ENCODE measurements around the gene BOLL. TPM values are rescaled to one million over a fixed set of nuclear protein-coding genes. Genes with fewer than 3 reads are reported as not detected.

BOLL gene, protein sequence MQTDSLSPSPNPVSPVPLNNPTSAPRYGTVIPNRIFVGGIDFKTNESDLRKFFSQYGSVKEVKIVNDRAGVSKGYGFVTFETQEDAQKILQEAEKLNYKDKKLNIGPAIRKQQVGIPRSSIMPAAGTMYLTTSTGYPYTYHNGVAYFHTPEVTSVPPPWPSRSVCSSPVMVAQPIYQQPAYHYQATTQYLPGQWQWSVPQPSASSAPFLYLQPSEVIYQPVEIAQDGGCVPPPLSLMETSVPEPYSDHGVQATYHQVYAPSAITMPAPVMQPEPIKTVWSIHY
- total RNA-seq: not detected in 2 replicates

DNA sequence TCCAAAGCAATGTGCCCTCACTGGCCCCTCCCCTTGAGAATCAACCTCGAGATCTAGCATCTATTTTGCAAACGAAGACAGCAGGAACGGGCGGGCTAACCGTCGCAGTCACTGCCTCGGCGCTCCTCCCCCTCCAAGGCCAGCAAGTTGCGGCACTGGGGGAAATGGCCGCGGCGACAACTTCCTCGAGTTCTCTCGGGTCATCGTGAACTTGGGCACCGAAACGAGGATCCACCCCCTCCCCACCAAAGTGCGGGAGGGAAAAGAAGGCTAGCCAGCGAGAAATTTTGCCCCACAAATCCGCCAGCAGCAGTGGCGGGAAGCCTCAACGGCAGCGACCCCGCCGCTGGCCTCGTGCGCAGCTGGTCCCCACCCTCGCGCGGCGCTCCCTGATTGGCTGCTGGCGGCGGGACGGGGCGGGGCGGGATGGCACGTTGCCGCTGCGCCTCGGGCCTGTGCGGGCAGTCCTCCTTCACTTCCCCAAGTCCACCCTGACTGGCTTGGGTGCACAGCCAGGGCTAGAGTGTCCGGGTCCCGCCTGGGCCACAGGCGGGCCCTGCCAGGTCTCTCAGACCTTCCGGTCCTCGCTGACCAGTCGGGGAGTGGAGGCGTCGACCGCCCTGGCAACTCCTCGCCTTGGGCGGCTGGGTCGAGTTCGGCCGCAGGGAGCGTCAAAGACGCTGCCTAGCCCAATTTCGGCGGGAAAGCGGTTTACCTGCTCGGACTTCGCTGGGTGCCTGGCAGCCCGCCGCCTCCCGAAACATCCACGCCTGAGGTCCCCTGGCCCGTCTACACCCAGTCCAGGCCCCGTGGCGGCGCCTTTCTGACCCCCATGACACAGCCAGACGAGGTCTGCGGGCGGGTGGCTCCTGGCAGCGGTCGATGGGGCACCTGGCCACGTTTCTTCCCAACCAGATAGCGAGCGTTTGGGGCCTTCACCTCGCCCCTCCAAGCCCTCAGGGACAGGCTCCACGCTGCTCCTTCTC is at the start of gene BOLL:
BOLL (minus strand) TSS at position 364 of the 986 bp plus-strand sequence. CDS start 3,469 bp downstream, outside the sequence.

DNA sequence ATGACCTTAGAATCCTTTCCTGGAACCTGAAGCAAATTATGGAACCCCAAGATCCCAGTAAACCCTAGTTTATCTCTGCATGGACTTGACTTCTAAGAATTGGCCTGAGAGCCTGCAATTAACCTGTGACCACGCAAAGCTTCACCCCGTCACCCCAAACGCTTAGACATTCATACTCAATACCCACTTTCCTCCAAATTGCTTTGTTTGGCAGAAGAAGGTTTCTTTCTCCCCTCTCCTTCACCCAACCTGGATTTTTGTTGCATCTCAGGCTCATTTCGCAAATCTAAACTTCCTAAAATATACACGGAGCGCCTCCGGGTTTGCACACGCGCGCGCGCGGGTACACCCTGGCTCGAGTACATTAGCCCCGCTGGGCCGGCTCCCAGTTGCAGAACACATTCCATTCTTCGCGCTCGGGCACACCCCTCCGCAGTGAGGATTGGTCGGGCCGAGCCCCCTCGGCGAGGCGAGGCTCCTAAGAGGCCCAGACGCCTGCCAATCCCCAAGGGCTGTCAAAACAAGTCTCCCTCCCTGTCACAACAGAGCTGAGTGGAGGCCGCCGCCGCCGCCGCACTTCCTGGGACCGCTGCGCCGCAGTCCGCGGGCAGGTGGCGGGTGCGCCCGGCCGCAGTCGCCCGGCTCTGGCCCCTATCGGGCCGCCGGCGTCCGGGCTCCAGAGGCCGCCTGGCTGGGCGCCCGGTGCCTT is 19.1 kb upstream of the BOLL start, which contains the start of gene PLCL1:
PLCL1 (plus strand) TSS at position 545 of the 709 bp plus-strand sequence.

DNA sequence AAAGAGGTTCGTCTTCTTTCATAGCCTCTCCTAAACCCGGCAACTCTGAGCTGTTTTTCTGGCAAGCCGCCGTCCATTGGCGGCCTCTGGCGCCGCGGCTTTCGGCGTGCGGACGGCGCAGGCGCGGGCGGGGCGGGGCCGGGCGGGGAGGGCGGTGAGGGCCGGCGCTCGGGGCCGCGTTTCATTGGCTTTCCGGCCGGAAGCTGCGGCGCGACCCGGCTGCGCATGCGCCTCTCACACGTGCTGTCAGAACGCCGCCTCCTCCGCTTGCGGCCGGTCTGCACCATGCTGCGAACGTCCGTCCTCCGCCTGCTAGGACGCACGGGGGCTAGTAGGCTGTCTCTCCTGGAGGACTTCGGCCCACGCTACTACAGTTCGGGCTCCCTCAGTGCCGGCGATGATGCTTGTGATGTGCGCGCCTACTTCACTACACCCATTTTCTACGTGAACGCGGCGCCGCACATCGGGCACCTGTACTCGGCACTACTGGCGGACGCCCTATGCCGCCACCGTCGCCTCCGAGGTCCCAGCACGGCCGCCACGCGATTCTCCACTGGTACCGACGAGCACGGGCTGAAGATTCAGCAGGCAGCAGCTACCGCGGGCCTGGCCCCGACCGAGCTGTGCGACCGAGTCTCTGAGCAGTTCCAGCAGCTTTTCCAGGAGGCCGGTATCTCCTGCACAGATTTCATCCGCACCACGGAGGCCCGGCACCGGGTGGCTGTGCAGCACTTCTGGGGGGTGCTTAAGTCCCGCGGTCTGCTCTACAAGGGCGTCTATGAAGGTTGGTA is 79.8 kb downstream of the BOLL start, which contains the start of gene MARS2:
MARS2 (plus strand) TSS at position 249 of the 791 bp plus-strand sequence; CDS start at position 286, 37 bp downstream.

Other genes starting within 250 kb of the BOLL start
- 16.2 and 18.1 TPM in 2 replicates for gene RFTN2, start 109.7 kb downstream of the BOLL start, total RNA-seq
- gene MARS2, start 80.0 kb downstream of the BOLL start, total RNA-seq: 4.6 and 5.3 TPM in 2 replicates
- 15.5 and 16.7 TPM in 2 replicates for gene PLCL1, start 19.3 kb upstream of the BOLL start, total RNA-seq